CD4-positive, alpha-beta T cell treated with Interleukin-15 for 4 hours (primary cell): ENCODE measurements around the gene ITK.
A peak's percentile ranks its signal among the peaks of the same experiment; 100 is the strongest.

Experiments used
- DNase-seq: peaks from one replicate; pipeline ENCODE4 v3.0.0-alpha.2; 2020; ENCODE audit warnings: low spot score

ITK gene

DNA sequence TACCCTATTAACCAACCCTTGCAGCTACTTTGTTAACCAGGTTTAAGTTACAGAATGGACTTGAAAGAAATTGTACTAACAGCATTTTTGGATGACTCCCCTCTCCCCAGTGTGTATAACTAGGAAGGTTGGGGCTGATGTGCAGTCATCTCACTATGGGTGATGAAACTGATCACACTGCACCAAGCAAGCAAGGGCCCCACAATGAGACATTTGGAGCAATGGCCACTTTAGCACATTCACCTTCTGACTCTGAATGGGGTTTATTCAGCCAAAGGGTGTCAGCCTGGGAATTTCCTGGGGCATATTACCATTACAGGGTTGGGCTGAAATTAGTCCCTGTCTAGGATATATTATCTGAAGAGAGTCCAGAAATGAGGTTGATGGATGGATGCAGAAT lies 66.6 kb downstream of the ITK start:
- DNase-seq, result no peak

GRCh38 chr5:157248821-157249470 lies 68.3 kb downstream of the ITK start:
- DNase-seq, result peak; percentile 75

DNA sequence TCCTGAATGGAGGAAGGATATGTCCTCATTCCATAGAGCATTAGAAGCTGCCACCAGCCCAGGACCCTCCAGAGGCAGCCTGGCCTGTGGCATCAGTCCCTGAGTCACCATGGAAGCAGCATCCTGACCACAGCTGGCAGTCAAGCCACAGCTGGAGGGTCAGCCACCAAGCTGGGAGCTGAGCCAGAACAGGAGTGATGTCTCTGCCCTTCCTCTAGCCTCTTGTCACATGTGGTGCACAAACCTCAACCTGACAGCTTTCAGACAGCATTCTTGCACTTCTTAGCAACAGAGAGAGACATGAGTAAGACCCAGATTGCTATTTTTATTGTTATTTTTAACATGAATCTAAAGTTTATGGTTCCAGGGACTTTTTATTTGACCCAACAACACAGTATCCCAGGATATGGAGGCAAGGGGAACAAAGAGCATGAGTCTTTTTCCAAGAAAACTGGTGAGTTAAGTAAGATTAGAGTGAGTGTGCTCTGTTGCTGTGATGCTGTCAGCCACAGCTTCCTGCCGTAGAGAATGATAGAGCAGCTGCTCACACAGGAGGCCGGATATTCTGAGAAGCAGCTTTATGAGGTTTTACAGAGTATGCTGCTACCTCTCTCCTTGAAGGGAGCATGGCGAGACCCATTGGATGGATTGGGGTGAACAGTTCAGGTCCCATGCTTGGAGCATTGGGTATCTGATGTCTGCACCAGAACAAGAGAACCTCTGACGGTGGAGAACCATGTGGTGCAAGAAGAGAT lies 72.2 kb downstream of the ITK start:
- DNase-seq, result peak; percentile 92

- no peak for DNase-seq
These were observed 72.9 kb downstream of the ITK start for GRCh38 chr5:157253547-157253946.

DNA sequence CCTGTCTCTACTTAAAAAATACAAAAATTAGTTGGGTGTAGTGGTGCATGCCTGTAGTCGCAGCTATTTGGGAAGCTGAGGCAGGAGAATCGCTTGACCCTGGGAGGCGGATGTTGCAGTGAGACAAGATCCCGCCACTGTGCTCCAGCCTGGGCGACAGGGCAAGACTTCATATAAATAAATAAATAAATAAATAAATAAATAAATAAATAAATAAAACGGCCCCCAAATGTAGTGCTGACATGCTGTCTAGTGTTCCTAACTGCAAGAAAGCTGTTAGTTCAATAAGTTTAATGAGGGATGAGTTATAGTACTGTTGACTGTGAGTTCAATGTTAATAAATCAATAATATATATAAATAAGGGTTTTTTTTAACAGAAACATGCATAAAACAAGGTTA lies 77.8 kb downstream of the ITK start:
- no peak for DNase-seq

DNA sequence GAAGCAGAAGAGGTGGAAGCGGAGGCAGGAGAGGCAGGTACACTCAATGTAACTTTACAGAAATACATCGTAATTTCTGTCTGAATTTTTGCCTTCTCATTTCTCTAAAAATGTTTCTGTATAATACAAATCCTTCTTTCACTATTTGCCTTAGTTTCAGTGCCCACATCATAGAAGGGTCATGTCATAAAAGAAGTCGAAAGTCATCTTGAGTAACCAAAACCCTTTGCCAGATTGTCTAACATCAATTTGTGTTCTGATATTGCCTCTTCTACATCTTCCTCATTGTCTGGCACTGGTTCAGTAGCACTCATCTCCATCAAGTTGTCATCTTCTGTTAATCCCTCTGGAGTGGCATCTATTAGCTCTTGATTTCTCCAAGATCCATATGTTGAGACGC lies 79.1 kb downstream of the ITK start:
- no peak for DNase-seq

GRCh38 chr5:157263496-157264090 lies 83.0 kb downstream of the ITK start:
- DNase-seq, result no peak

DNA sequence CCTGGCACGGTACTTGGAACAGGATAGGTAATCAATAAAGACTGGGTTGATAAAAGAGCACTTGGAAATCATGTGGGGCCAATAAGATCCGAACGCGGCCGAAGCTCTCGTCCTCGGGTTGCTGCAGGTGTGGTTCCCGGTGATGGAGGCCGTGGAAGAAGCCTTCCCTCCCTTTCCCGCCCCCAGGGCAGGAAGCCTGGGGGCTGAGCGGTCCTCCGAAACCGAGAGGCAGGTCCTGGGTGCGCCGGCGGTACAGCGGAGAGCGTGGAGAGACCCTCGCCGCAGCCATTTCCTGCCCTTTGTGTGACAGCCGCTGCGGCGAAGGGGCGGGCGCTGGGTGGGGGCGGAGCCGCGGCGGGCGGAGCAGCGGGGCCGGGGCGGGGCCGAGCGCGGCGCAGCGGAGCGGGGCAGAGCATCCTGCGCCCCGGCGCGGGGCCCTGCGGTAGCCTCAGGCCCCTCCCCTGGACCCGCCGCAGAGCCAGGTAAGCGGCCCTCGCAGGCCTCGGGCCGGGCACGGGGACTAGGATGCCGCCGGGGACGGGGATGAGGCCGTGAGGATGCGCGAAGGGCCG lies 85.2 kb downstream of the ITK start, which contains the start of gene CYFIP2:
Gene CYFIP2, plus strand, starts transcription at position 410 of the 572 bp plus-strand sequence. CDS start 19,239 bp downstream, outside the sequence.
- peak; percentile 84 for DNase-seq

DNA sequence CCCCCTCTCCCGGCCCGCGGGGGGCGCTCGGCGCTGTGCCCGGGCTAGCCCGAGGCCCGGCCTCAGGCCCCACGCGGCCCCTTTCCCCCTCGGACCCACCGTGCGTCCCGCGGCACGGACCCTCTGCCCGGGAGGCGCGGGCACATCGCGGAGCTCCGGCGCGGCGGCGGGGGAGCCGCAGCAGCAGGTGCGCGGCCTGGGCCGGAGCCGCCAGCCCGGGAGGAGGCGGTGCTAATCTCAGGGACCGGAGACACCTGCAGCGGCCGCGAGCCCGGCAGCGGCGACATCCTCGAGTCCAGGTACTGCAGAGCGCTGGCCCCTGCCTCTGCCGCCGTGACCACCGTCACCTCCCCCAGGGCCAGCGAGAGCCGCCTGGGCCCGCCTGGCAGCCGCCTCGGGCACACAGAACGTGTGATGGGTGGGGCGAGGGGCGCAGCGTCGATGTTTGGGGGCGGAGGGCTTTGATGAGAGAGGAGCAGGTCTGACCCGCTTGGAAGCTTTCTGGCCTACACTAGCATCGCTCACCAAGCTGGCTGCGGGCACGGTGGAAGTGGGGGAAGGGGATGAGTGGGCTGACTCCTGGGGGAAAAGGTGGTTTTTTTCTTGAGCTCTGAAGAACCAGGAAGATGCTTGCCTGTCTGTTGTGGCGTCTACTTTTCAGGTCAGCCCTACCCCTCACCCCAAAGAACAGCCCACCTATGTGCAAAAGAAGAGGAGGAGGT lies 85.8 kb downstream of the ITK start:
- peak; percentile 47 for DNase-seq

DNA sequence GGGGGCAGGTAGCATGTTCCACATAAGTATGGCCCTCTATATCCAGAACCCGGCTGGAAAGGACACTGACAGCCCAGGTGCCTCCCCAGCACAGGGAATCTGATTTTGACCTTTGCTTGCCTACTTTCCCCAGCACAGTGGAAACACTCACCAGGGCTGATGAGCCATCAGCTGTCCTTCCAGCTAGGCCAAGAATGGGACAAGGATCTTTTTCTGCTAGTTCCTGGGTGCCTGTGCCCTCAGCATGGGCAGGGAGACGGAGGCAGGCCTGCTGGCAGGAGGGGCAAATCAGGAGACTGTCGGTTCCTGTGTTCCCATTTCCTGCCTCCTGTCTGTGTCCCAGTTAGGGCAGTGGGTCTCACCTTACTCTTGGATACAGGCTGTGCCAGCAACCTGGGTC lies 86.4 kb downstream of the ITK start:
- no peak for DNase-seq

DNA sequence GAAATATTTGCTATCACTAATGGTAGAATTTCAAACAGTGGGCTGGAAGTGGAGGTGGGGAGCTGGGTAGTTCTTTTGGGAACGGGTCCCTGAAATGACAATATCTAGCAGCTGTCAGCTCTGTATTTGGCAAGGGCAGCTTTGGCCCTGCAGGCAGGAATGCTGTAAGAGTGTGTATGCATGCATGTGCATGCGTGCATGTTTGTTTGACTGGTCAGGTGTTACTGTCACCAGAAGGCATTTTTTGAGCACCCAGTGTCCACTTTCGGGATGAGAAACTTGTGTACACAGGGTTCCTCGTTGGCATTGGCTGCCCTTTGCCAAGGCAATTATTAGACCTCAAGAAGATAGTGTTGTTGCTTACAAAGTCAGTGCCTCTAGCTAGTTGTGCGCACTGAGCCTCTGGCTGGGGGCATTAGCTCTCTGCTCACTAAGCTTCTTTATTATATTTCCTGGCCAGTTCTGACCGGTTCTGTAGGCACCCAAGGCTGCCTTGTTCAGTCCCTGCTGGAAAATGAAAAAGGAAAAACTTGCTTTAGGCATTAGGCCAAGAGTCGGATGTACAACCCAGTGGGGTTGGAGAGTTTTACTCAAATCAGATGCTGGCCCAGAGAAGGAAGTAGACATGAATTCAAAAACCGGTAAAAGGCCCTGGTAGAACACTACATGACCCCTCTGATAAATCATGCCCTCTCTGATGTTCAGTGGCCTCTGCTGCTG lies 87.3 kb downstream of the ITK start:
- no peak for DNase-seq

- no peak for DNase-seq
These were observed 88.6 kb downstream of the ITK start for GRCh38 chr5:157269165-157269671.

DNA sequence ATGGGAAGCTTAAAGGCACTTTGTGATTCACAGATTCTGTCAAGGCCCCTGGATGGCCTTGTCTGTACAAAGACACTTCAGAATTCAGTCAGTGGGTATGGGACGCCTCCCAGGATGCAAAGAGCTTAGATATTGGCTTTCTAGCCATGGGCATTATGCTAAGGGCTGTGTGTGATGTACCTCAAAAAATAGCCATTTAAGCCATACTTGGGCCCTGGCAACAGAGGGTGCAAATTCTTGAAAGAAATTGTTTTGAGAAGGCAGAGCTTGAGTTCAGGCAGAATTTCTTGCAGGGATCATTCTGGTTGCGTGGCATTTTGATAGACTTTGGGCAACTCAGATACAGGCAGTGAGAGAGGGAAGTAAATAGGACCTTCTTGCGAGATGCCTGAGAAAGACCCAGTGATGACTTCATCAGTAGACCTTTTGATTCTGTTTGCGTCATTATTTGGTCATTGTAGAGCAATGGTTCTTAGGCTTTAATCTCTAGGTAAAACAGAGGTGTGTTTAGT lies 89.2 kb downstream of the ITK start:
- DNase-seq, result no peak

GRCh38 chr5:157270771-157271170 lies 90.1 kb downstream of the ITK start:
- DNase-seq, result no peak

- peak; percentile 89 for DNase-seq
These were observed 91.2 kb downstream of the ITK start for GRCh38 chr5:157271740-157272271.

- DNase-seq, result peak; percentile 54
These were observed 92.5 kb downstream of the ITK start for GRCh38 chr5:157273131-157273556.

DNA sequence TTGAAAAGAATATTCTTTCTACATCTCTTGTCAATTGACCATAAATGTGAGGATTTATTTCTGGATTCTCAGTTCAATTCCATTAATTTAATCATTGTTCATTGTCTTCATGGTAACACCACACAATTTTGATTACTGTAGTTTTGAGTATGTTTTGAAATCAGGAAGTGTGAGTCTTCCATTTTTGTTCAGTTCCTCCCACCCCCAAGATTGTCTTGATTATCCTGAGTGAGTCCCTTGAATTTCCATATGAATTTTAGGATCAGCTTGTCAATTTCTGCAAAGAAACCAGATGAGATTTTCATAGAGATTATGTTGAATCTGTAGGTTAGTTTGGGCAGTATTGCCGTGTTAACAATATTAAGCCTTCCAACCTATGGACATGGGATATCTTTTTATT lies 94.8 kb downstream of the ITK start:
- DNase-seq, result no peak

DNA sequence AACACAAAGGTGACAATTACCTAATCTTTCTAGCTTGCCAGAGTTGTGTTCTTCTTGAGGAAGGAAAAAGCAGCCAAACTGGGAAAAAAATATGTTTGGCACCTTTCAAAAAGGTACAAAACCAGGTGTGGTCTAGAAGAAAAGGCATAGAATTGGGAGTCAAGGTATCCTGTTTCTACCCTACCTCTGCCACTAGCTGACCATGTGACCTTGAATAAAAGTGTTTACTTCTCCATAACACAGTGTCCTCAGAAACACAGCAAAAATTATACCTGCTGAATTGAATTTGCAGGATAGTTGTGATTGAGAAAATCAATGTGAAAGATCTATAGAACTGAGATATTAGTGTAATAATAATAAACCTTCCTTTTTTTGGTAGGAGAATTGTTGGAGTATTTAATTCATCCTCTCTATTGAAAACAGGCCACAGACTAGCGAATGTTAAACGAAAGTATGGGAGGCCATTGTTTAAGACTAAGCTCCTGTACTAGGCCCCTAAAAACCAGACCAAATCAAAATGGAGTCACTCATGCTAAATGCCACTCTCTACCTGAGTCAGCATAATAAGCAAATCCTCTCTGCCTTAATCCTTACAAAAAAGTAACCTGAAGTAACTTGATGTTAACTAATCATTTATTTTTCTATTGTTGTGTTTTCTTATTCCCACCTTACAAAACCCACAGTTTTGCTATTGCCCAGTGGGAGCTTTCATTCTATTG lies 97.8 kb downstream of the ITK start:
- DNase-seq, result no peak

- DNase-seq, result no peak
These were observed 99.1 kb downstream of the ITK start for GRCh38 chr5:157279605-157280239.

GRCh38 chr5:157280927-157281326 lies 100.3 kb downstream of the ITK start:
- DNase-seq, result no peak
